NCI-H526 treated with DMSO at 0.1 percent for 48 hours (cell line): ENCODE results near the gene HS3ST5.
"Not testable (repeated sequence)": the region's sequence is repeated elsewhere in the genome, so short reads cannot be mapped to it uniquely, and the experiment has no call there.

Experiments used
- DNase-seq: peaks from one replicate; lab custom pipeline; 2025; lab: John Stamatoyannopoulos, UW

The HS3ST5 gene

GRCh38 chr6:114049367-114049966 is 293.4 kb downstream of the HS3ST5 start:
- no peak for DNase-seq

GRCh38 chr6:114044566-114044965 is 298.3 kb downstream of the HS3ST5 start:
- DNase-seq: not testable (repeated sequence)

GRCh38 chr6:114042267-114043016 is 300.4 kb downstream of the HS3ST5 start:
- DNase-seq: no peak

- no peak for DNase-seq
Observed at GRCh38 chr6:114040871-114041270, 302.0 kb downstream of the HS3ST5 start.

GRCh38 chr6:114039841-114040240 is 303.0 kb downstream of the HS3ST5 start:
- DNase-seq: no peak

- DNase-seq: no peak
Observed at GRCh38 chr6:114033606-114034005, 309.2 kb downstream of the HS3ST5 start.

GRCh38 chr6:114032721-114033120 is 310.1 kb downstream of the HS3ST5 start:
- no peak for DNase-seq

GRCh38 chr6:114030767-114031166 is 312.1 kb downstream of the HS3ST5 start:
- DNase-seq: no peak

- DNase-seq: no peak
Observed at GRCh38 chr6:114024746-114025145, 318.1 kb downstream of the HS3ST5 start.

- no peak for DNase-seq
Observed at GRCh38 chr6:114020196-114020595, 322.6 kb downstream of the HS3ST5 start.

GRCh38 chr6:114017146-114017545 is 325.7 kb downstream of the HS3ST5 start:
- DNase-seq: not testable (repeated sequence)

GRCh38 chr6:114014106-114014505 is 328.7 kb downstream of the HS3ST5 start:
- not testable (repeated sequence) for DNase-seq

GRCh38 chr6:114011486-114011885 is 331.3 kb downstream of the HS3ST5 start:
- not testable (repeated sequence) for DNase-seq

- no peak for DNase-seq
Observed at GRCh38 chr6:114010540-114010939, 332.3 kb downstream of the HS3ST5 start.

- no peak for DNase-seq
Observed at GRCh38 chr6:114009192-114009591, 333.6 kb downstream of the HS3ST5 start.

- DNase-seq: no peak
Observed at GRCh38 chr6:114008331-114008730, 334.5 kb downstream of the HS3ST5 start.

GRCh38 chr6:114007516-114007915 is 335.3 kb downstream of the HS3ST5 start:
- DNase-seq: peak; percentile 17
